HL-60/S4 treated with phorbol 12-myristate 13-acetate at 8.2 ng/mL for 4 days and 3 days (cell line): ENCODE measurements around the gene FBXO45.
"Not testable (repeated sequence)": the region's sequence is repeated elsewhere in the genome, so short reads cannot be mapped to it uniquely, and the experiment has no call there.

Source experiments
- in situ Hi-C: fragments of 300-500 bp; cut with MboI; formaldehyde crosslinking; loops from 2 replicates; pipeline ENCODE4 v1.15.0; 2022; ENCODE audit warnings: low sequenced_read_pairs

Gene FBXO45, protein sequence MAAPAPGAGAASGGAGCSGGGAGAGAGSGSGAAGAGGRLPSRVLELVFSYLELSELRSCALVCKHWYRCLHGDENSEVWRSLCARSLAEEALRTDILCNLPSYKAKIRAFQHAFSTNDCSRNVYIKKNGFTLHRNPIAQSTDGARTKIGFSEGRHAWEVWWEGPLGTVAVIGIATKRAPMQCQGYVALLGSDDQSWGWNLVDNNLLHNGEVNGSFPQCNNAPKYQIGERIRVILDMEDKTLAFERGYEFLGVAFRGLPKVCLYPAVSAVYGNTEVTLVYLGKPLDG

DNA sequence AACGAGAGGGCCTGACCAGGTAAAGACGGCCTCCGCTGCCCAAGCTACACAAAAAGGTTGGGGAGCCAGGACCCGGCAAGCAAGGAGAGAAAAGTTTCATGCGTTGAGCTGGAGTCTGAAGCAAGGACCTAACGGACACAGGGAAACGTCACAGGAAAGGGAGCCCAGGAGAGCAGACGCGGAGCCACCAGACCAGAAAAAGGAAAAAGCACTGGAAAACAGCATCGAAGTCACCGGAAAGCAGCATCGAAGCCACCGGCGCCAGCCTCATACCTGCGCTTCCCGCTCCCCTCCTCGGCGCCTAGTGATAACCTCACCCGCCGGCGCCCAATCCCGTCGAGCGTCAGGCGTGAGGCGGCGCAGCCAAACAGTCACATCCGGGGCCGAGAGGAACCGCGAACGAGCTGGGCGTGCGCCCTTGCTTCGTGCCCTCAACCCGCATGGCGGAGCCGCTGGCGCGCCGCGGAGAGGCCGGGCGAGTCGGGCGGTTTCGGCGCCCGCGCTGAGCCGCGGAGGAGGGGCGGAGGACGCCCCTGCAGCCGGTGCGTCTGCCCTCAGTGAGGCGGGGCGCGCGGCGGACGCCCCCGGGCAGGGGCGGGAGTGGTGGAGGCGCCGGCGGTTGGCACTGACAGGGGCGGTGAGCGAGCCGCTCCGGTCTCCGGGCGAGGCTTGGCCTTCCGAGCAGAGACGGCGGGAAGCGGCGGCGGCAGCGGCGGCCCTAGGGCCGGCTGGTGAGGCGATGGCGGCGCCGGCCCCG is at the start of gene FBXO45, which contains the start of gene WDR53:
Gene FBXO45 (plus strand): TSS at position 415 of the 757 bp plus-strand sequence. CDS start 325 bp downstream, at position 740.
Gene WDR53 (minus strand): TSS at position 309 of the 757 bp plus-strand sequence. CDS start 7,079 bp downstream, outside the sequence.
- in situ Hi-C loops: no loop called here

DNA sequence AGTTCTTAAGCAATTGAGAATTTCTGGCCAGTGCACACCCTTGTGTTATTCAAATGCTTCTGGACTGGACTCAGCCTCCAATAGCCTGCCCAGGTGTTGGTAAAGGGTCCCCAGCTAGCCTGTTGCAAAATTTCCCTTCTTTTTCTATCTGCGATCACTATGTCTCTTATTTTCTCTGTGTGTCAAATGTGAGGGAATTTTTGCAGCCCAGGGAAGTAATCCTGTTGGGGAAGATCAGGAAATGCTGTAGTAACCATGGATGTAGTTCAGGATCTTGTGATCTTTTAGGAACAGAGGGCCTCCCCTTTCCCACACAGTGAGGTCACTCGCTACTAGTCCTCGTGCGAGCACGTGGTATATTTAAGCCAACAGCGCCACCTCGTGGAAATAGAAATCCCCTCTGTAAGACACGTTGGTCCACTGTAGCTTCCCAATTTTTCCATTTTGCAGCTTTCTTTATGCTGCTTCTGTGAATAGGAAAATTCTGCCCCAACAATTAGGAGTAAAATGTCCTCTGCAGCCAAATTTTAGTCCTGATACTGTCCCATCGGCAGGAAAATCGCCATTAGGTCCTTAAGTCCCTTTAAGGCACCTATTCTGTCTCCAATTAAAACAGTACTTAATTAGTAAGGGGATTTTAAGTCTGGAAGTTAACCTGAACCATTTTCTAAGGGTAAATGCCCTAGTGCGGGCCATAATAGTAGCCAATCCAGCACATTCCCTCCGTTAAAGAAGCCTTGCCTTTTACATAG is 49.3 kb upstream of the FBXO45 start:
- in situ Hi-C loops: loop anchor here (25.0 kb wide), 1 partner anchor 457 kb away; no protein-coding TSS in a partner anchor

- in situ Hi-C loops: loop anchor here (5.0 to 25.0 kb wide), 2 partner anchors 267 to 457 kb away; no protein-coding TSS in a partner anchor
These were observed 48.8 kb upstream of the FBXO45 start for GRCh38 chr3:196519718-196520082.

DNA sequence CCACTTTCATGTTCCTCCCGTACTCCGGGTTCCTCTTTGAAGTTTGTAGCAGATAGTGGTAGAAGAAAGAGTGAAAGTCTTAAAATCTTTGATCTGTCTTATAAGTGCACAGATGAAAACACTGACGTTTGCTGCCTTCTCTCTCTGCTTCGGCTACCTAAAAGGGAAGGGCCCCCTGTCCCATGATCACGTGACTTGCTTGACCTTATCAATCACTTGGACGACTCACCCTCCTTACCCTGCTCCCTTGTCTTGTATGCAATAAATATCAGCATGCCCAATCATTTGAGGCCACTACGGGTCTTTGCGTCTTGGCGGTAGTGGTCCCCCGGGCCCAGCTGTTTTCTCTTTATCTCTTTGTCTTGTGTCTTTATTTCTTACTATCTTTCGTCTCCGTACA is 47.2 kb upstream of the FBXO45 start:
- in situ Hi-C loops: loop anchor here (5.0 to 25.0 kb wide), 2 partner anchors 269 to 459 kb away; no protein-coding TSS in a partner anchor

- in situ Hi-C loops: loop anchor here (5.0 to 25.0 kb wide), 2 partner anchors 272 to 462 kb away; no protein-coding TSS in a partner anchor
These were observed 44.6 kb upstream of the FBXO45 start for GRCh38 chr3:196523841-196524240.

DNA sequence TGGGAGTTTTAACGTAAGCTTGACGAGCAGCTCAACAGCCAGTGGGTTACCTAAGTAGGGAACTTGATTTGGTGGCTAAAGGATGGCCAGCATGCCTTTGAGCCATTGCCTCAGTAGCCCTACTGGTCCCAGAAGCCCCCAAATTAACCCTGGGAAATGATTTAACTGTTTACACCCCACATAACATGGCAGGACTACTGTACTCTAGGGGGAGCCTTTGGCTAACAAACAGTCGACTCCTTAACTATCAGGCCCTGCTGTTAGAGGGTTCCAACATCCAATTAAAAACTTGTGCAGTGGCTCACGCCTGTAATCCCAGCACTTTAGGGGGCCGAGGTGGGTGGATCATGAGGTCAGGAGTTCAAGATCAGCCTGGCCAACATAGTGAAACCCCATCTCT is 43.9 kb upstream of the FBXO45 start:
- in situ Hi-C loops: loop anchor here (5.0 to 25.0 kb wide), 2 partner anchors 272 to 462 kb away; no protein-coding TSS in a partner anchor

- in situ Hi-C loops: no loop called here
These were observed 43.3 kb upstream of the FBXO45 start for GRCh38 chr3:196525141-196525540.

- in situ Hi-C loops: no loop called here
These were observed 39.7 kb upstream of the FBXO45 start for GRCh38 chr3:196528639-196529233.

DNA sequence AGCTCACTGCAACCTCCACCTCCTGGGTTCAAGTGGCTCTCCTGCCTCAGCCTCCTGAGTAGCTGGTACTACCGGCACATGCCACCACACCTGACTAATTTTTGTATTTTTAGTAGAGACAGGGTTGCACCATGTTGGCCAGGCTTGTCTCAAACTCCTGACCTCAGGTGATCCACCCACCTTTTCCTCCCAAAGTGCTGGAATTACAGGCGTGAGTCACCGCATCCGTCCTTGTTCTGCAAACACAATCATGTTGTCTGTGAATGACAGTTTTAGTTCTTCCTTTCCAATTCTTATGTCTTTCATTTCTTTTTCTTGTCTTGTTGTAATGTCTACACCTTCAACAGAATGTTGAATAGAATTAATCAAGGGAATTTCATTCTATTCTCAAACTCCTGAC is 37.0 kb upstream of the FBXO45 start:
- in situ Hi-C loops: no loop called here

GRCh38 chr3:196533260-196533681 is 35.2 kb upstream of the FBXO45 start:
- in situ Hi-C loops: no loop called here

GRCh38 chr3:196537319-196537984 is 31.0 kb upstream of the FBXO45 start:
- in situ Hi-C loops: no loop called here

DNA sequence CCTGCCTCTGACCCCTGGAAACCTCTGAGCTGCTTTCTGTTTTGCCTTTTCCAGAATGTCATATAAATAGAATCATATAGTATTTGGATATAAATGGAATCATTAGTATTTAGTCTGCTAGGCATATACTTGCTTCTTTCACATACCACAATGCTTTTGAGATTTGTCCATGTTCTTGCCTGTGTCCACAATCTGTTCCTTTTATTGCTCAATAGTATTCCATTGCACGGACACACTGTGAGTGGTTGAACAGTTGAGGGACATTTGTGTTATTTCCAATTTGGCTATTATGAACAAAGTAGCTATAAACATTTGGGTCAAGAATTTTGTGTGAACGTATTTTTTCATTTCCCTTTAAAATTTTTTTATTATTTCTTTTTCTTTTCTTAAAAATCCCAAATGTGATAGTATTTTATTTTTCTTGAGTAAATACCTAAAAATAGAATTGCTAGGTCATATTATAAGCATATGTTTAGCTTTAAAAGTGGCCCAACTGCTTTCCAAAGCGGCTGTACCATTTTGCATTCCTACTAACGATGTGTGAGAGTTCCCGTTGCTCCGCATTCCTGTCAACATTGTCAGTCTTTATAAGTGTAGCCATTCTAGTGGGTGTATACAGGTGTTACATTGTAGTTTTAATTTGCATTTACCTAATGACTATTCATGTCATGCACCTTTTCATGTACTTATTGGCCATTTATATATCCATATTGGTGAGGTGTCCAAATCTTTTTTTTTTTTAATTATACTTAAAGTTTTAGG is 26.6 kb upstream of the FBXO45 start:
- in situ Hi-C loops: no loop called here

DNA sequence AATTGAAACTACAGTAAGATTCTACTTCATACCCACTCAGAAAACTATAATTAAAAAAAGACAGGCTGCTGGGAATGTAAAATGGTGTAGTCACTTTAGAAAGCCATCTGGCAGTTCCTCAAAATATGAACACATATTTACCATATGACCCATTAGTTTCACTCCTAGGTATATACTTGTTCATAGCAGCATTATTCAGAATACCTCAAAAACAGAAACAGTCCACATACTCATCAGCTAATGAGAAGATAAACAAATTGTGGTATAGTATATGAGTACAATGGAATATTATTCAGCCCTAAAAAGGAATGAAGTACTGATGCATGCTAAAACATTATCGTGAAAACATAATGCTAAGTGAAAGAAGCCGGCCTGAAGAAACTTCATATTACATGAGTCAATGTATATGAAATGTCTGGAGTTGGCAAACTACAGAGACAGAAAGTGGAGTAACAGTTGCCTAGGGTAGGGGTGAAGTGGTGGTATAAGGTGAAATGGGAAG is 23.9 kb upstream of the FBXO45 start:
- in situ Hi-C loops: no loop called here

GRCh38 chr3:196546537-196546936 is 21.9 kb upstream of the FBXO45 start:
- in situ Hi-C loops: no loop called here

DNA sequence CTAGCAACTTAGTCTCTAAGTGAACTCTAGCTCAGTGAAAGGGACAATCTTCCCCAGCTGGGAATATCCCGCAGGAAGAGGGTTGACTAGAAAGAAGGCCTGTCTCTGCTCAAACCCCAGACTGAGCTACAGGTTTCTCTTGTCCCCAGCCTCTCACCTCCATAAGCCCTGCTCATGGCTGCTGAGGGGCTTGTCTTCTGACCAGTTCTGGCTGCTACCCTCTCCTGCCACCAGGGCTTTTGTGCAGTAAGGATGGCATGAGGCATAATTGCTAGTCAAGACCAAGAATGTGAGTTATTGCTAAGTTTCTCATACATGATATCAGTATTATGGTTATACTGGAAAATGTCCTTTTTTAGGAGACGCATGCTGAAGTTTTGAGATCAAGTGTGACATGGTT is 21.4 kb upstream of the FBXO45 start:
- in situ Hi-C loops: no loop called here

DNA sequence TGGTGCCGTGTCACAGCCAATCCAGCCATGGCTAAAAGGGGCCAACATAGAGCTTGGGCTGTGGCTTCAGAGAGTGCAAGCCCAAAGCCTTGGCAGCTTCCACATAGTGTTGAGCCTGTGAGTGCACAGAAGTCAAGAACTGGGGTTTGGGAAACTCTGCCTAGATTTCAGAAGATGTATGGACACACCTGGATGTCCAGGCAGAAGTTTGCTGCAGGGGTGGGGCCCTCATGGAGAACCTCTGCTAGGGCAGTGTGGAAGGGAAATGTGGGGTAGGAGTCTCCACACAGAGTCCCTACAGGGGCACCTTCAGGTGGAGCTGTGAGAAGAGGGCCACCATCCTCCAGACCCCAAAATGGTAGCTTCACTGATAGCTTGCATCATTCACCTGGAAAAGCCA is 19.1 kb upstream of the FBXO45 start:
- in situ Hi-C loops: not testable (repeated sequence)

DNA sequence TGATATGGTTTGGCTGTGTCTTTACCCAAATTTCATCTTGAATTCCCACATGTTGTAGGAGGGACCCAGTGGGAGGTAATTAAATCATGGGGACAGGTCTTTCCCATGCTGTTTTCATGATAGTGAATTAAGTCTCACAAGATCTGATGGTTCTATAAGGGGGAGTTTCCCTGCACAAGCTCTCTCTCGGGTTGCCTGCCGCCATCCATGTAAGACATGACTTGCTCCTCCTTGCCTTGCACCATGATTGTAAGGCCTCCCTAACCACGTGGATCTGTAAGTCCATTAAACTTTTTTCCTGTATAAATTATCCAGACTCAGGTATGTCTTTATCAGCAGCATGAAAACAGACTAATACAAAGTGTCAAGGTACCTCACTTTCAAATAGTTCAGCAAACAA is 18.3 kb upstream of the FBXO45 start:
- in situ Hi-C loops: not testable (repeated sequence)

GRCh38 chr3:196552253-196552652 is 16.2 kb upstream of the FBXO45 start:
- in situ Hi-C loops: no loop called here

DNA sequence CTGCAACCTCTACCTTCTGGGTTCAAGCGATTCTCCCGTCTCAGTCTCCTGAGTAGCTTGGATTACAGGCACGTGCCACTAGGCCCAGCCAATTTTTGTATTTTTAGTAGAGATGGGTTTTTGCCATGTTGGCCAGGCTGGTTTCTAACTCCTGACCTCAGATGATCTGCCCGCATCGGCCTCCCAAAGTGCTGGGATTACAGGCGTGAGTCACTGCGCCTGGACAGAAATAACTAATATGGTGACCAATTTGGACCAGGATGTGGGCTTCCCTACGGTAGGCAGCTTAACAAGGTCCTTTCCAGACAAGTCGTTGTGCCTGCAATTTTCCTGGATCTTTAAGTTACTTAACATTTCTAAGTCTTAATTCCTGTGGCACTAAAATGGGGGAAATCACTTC is 14.9 kb upstream of the FBXO45 start:
- in situ Hi-C loops: no loop called here
